Measurements from ENCODE around the gene CPS1.

Gene CPS1

GRCh38 chr2:210527286-210527685, 29.1 kb upstream of the CPS1 start:
- Histone ChIP-seq H3K9me2 (replicated peaks; ENCODE audit: insufficient read depth, low read length) (no peaks in the 10 kb centered on the region), H2AFZ (ENCODE audit: low read depth, low read length, severe bottlenecking) (no peak overlapping the region), H3K36me3 (ENCODE audit: low read length) (no peaks in the 10 kb centered on the region), H3F3A (ENCODE audit: insufficient read depth) (no peaks in the 10 kb centered on the region), H3K9ac (ENCODE audit: low read length) (no peak overlapping the region), H3K4me3 (ENCODE audit: insufficient read depth, low read length, poor library complexity, severe bottlenecking) (no peak overlapping the region), H3K79me2 (ENCODE audit: insufficient read depth, low read length) (no peaks in the 10 kb centered on the region), H3K4me2 (ENCODE audit: low read depth, low read length, poor library complexity, severe bottlenecking) (no peak overlapping the region), H4K20me1 (ENCODE audit: low read depth, low read length) (no peaks in the 10 kb centered on the region), H3K27me3 (ENCODE audit: low read length) (no peaks in the 10 kb centered on the region), H3K9me3 (ENCODE audit: insufficient read depth, low read length) (no peaks in the 10 kb centered on the region), H3K27ac (ENCODE audit: low read depth, low read length) (no peak overlapping the region)
- TF ChIP-seq CTCF (IDR thresholded peaks at IDR 0.05; ENCODE audit: insufficient read depth, low read length, poor library complexity, severe bottlenecking) (no peak), EZH2phosphoT487 (conservative IDR thresholded peaks at IDR 0.05; ENCODE audit: low read length) (no peak)

GRCh38 chr2:210528716-210529115, 27.7 kb upstream of the CPS1 start:
- no peak overlapping the region for H3K9ac ChIP-seq (ENCODE audit: low read length)
- TF ChIP-seq CTCF (IDR thresholded peaks at IDR 0.05; ENCODE audit: insufficient read depth, low read length, poor library complexity, severe bottlenecking) (no peak), EZH2phosphoT487 (conservative IDR thresholded peaks at IDR 0.05; ENCODE audit: low read length) (no peak)
- no peaks in the 10 kb centered on the region for H4K20me1 ChIP-seq (ENCODE audit: low read depth, low read length)
- H2AFZ ChIP-seq (ENCODE audit: low read depth, low read length, severe bottlenecking) = no peak overlapping the region
- H3K4me3 ChIP-seq (ENCODE audit: insufficient read depth, low read length, poor library complexity, severe bottlenecking) = no peak overlapping the region
- no peaks in the 10 kb centered on the region for H3K27me3 ChIP-seq (ENCODE audit: low read length)
- H3K36me3 ChIP-seq (ENCODE audit: low read length) = no peaks in the 10 kb centered on the region
- no peaks in the 10 kb centered on the region for H3K9me3 ChIP-seq (ENCODE audit: insufficient read depth, low read length)
- no peaks in the 10 kb centered on the region for H3K79me2 ChIP-seq (ENCODE audit: insufficient read depth, low read length)
- H3K4me2 ChIP-seq (ENCODE audit: low read depth, low read length, poor library complexity, severe bottlenecking) = no peak overlapping the region
- no peaks in the 10 kb centered on the region for H3F3A ChIP-seq (ENCODE audit: insufficient read depth)
- H3K9me2 ChIP-seq (replicated peaks; ENCODE audit: insufficient read depth, low read length) = no peaks in the 10 kb centered on the region
- H3K27ac ChIP-seq (ENCODE audit: low read depth, low read length) = no peak overlapping the region

GRCh38 chr2:210531050-210531449, 25.3 kb upstream of the CPS1 start:
- TF ChIP-seq CTCF (IDR thresholded peaks at IDR 0.05; ENCODE audit: insufficient read depth, low read length, poor library complexity, severe bottlenecking) (no peak), EZH2phosphoT487 (conservative IDR thresholded peaks at IDR 0.05; ENCODE audit: low read length) (no peak)
- H4K20me1 ChIP-seq (ENCODE audit: low read depth, low read length) = no peaks in the 10 kb centered on the region
- H3K79me2 ChIP-seq (ENCODE audit: insufficient read depth, low read length) = no peaks in the 10 kb centered on the region
- no peak overlapping the region for H3K9ac ChIP-seq (ENCODE audit: low read length)
- H3K4me3 ChIP-seq (ENCODE audit: insufficient read depth, low read length, poor library complexity, severe bottlenecking) = no peak overlapping the region
- no peaks in the 10 kb centered on the region for H3F3A ChIP-seq (ENCODE audit: insufficient read depth)
- H3K9me3 ChIP-seq (ENCODE audit: insufficient read depth, low read length) = no peaks in the 10 kb centered on the region
- H3K36me3 ChIP-seq (ENCODE audit: low read length) = no peaks in the 10 kb centered on the region
- no peak overlapping the region for H3K4me2 ChIP-seq (ENCODE audit: low read depth, low read length, poor library complexity, severe bottlenecking)
- no peak overlapping the region for H2AFZ ChIP-seq (ENCODE audit: low read depth, low read length, severe bottlenecking)
- no peaks in the 10 kb centered on the region for H3K9me2 ChIP-seq (replicated peaks; ENCODE audit: insufficient read depth, low read length)
- no peak overlapping the region for H3K27ac ChIP-seq (ENCODE audit: low read depth, low read length)
- no peaks in the 10 kb centered on the region for H3K27me3 ChIP-seq (ENCODE audit: low read length)

All from SU-DHL-6 (cell line).